Left cardiac atrium (tissue), 4 donors: ENCODE results near the gene CLINT1. TPM values are rescaled to one million over a fixed set of nuclear protein-coding genes. Genes with fewer than 3 reads are reported as not detected.
"Not testable (repeated sequence)": the region's sequence is repeated elsewhere in the genome, so short reads cannot be mapped to it uniquely, and the experiment has no call there.

Experiments used
- ATAC-seq, 2 donors: fragments of 200-7000 bp; cut with Tn5 transposase; one replicate each; pipeline ENCODE4 v1.9.1; 2020; ENCODE audit warnings: mild to moderate bottlenecking in 2 of 2, moderate library complexity in 2 of 2
- DNase-seq: peaks from one replicate; pipeline ENCODE4 v3.0.0-alpha.2; 2020
- intact Hi-C, 2 donors: fragments of 100-400 bp; cut with DNase I; formaldehyde crosslinking; loops; one replicate each; pipeline versions ENCODE4 v1.14.1 to v1.15.1; 2022 to 2023
- total RNA-seq, 2 donors: library from RNA; stranded (reverse); fragmentation: NEBNext Ultra II Directional; extraction: Animal tissue kit (Norgen Biotek cat#: 25700); gene quantifications; one replicate each; pipeline ENCODE4 v1.2.1, GENCODE V29; 2021
- donor health status: DM: no; HTN: yes; CAD: no.
- donor health status: DM: no; HTN: yes; CAD: no; lungs with severe emphysema.
- donor health status: DM: yes; HTN: yes; CAD: no.
- donor health status: Dilated cardiomyopathy.

CLINT1 gene
- total RNA-seq, 2 donors from 2014 or later, result 54.0 to 72.8 TPM

GRCh38 chr5:157866536-157866935, 7.6 kb upstream of the CLINT1 start:
- intact Hi-C loops, result no loop called here
- ATAC-seq (no peak), DNase-seq (no peak)

- DNase-seq, result no peak
- intact Hi-C loops, result no loop called here
- no peak for ATAC-seq
Measured at GRCh38 chr5:157865781-157866180, 6.8 kb upstream of the CLINT1 start.

- no peak for DNase-seq
- ATAC-seq, result no peak
- intact Hi-C loops, result no loop called here
Measured at GRCh38 chr5:157864067-157864466, 5.1 kb upstream of the CLINT1 start.

GRCh38 chr5:157862183-157862851, 3.4 kb upstream of the CLINT1 start:
- ATAC-seq (no peak), DNase-seq (no peak)
- intact Hi-C loops, result no loop called here

GRCh38 chr5:157860898-157861890, 2.2 kb upstream of the CLINT1 start:
- DNase-seq (no peak), ATAC-seq (no peak)
- intact Hi-C loops, result no loop called here

GRCh38 chr5:157859227-157859575, 256 bp upstream of the CLINT1 start:
- DNase-seq (no peak), ATAC-seq (no peak)
- intact Hi-C loops, result loop anchor here in 1 of 2 donors (2.0 to 10.0 kb wide), 3 partner anchors 37 to 136 kb away; no protein-coding TSS in a partner anchor

GRCh38 chr5:157857816-157858526, 974 bp downstream of the CLINT1 start:
- peak; percentile 12 to 44 for ATAC-seq
- intact Hi-C loops, result loop anchor here in 1 of 2 donors (2.0 to 10.0 kb wide), 4 partner anchors 36 to 137 kb away; no protein-coding TSS in a partner anchor

GRCh38 chr5:157855404-157855994, 3.4 kb downstream of the CLINT1 start:
- intact Hi-C loops, result loop anchor here in 1 of 2 donors (1.0 to 10.0 kb wide), 3 partner anchors 33 to 139 kb away; no protein-coding TSS in a partner anchor
- DNase-seq (peak; percentile 64), ATAC-seq (peak; percentile 43 to 45)

More at GRCh38 chr5:157857816-157858526, 974 bp downstream of the CLINT1 start:
- no peak for DNase-seq

- not testable (repeated sequence) for ATAC-seq, DNase-seq
- intact Hi-C loops, result loop anchor here in 1 of 2 donors (10.0 kb wide), 1 partner anchor 141 kb away; no protein-coding TSS in a partner anchor
Measured at GRCh38 chr5:157853365-157853764, 5.6 kb downstream of the CLINT1 start.

GRCh38 chr5:157845914-157846598, 12.9 kb downstream of the CLINT1 start:
- intact Hi-C loops, result loop anchor here in 1 of 2 donors (5.0 kb wide), 1 partner anchor 221 kb away; no protein-coding TSS in a partner anchor
- DNase-seq (no peak), ATAC-seq (no peak)

- DNase-seq, result no peak
- intact Hi-C loops, result no loop called here
- ATAC-seq, result no peak
Measured at GRCh38 chr5:157842787-157843186, 16.2 kb downstream of the CLINT1 start.

GRCh38 chr5:157842185-157842584, 16.8 kb downstream of the CLINT1 start:
- no peak for ATAC-seq
- no peak for DNase-seq

GRCh38 chr5:157839157-157839795, 19.7 kb downstream of the CLINT1 start:
- no peak for ATAC-seq
- intact Hi-C loops, result no loop called here
- DNase-seq, result no peak

More at GRCh38 chr5:157842185-157842584, 16.8 kb downstream of the CLINT1 start:
- intact Hi-C loops, result no loop called here

GRCh38 chr5:157836121-157836753, 22.7 kb downstream of the CLINT1 start:
- ATAC-seq (no peak), DNase-seq (no peak)
- intact Hi-C loops, result no loop called here

GRCh38 chr5:157835041-157835440, 23.9 kb downstream of the CLINT1 start:
- ATAC-seq (no peak), DNase-seq (no peak)
- intact Hi-C loops, result no loop called here

GRCh38 chr5:157828944-157829639, 29.9 kb downstream of the CLINT1 start:
- no peak for DNase-seq
- no peak for ATAC-seq
- intact Hi-C loops, result no loop called here
